ENCODE measurements around the gene CISH. TPM values are rescaled to one million over a fixed set of nuclear protein-coding genes. Genes with fewer than 3 reads are reported as not detected.

CISH gene
- total RNA-seq, 1 donor from 2014 or later = 6.1 TPM

GRCh38 chr3:50657407-50657806 is 45.8 kb upstream of the CISH start:
- H3K9me3 ChIP-seq = no peaks in the 10 kb centered on the region
- no peaks in the 10 kb centered on the region for H3K4me1 ChIP-seq
- no peak overlapping the region for H3K4me3 ChIP-seq
- DNase-seq (ENCODE audit: low spot score in 2 of 2) = no peak
- intact Hi-C loops (cut with DNase I) = no loop called here
- TF ChIP-seq CTCF (IDR thresholded peaks at IDR 0.05) = no peak
- no peak overlapping the region for H3K27ac ChIP-seq
- H3K27me3 ChIP-seq = no peaks in the 10 kb centered on the region
- no peaks in the 10 kb centered on the region for H3K36me3 ChIP-seq

DNA sequence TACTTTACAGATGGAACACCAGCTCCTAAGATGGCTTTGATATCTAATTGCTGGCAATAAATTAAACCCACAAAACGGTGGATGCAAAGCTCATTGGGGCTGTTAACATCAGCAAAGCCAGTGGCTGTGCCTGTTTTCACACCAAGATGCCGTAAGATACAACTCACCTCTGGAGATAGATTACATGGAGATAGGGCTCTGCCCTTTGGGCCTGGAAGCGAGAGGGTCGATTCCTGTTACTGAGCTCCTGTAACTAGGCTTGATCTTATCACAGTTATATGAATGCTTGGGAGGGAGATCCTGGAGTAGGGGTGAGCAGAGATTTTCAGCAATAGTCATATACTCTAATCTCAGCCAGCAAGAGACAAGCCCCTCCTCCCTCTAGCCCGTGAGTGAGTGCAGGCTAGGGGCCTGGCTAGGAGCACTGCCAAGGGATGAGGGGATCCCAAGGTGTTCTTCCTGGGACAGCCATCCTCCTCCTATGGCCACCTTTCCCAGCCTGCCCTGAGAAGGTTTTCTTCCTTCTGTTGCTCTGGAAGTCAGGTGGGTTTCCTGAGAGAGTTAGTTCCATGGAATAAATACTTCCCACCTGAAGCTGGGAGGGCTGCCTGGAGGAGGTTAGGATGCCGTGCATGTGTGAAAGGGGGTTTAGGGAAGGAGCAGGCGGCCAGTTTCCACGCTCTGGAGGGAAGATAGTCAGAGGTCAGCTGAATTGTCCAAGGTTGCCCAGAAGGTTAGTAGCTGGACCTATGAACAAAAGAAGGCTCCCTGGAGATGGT is 45.0 kb upstream of the CISH start:
- TF ChIP-seq CTCF (IDR thresholded peaks at IDR 0.05) = no peak
- H3K4me3 ChIP-seq = no peak overlapping the region
- no peak for DNase-seq (ENCODE audit: low spot score in 2 of 2)

GRCh38 chr3:50655009-50655830 is 43.6 kb upstream of the CISH start:
- Histone ChIP-seq H3K27ac (no peak overlapping the region), H3K4me1 (no peaks in the 10 kb centered on the region), H3K9me3 (no peaks in the 10 kb centered on the region), H3K36me3 (no peaks in the 10 kb centered on the region), H3K27me3 (no peaks in the 10 kb centered on the region), H3K4me3 (no peak overlapping the region)
- TF ChIP-seq CTCF (IDR thresholded peaks at IDR 0.05) = no peak
- DNase-seq (ENCODE audit: low spot score in 2 of 2) = no peak
- intact Hi-C loops (cut with DNase I) = no loop called here

More for the DNA sequence above, 45.0 kb upstream of the CISH start:
- intact Hi-C loops (cut with DNase I) = no loop called here
- H3K27me3 ChIP-seq = no peaks in the 10 kb centered on the region
- no peak overlapping the region for H3K27ac ChIP-seq
- H3K4me1 ChIP-seq = no peaks in the 10 kb centered on the region
- no peaks in the 10 kb centered on the region for H3K9me3 ChIP-seq
- H3K36me3 ChIP-seq = no peaks in the 10 kb centered on the region

- no peak for TF ChIP-seq CTCF (IDR thresholded peaks at IDR 0.05)
- Histone ChIP-seq H3K9me3 (no peaks in the 10 kb centered on the region), H3K36me3 (no peaks in the 10 kb centered on the region), H3K4me3 (no peak overlapping the region), H3K27ac (no peak overlapping the region), H3K27me3 (no peaks in the 10 kb centered on the region), H3K4me1 (peaks cover 0 to 7% of the 10 kb centered on the region in 2 donors)
- DNase-seq (ENCODE audit: low spot score in 2 of 2) = no peak
- intact Hi-C loops (cut with DNase I) = no loop called here
Measured at GRCh38 chr3:50653937-50654595, 42.5 kb upstream of the CISH start.

DNA sequence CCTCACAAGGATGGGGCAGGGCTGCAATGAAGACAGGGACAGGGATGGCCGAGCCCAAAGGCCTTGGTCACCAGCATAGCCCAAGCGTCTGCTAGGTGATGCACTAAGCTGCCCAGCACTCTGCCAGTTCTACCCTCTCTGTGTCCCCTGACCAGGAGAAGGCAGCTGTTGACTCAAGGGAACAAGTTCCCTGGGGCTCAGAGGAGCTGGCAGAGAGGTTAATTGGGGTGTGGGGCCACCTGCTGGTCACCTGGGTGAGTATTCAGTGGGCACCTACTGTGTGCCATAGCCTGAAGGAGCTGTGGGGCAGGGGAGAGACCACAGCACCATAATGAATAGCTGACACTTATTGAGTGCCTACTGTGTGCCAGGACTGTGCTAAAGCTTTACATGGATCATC is 41.1 kb upstream of the CISH start:
- no peak for DNase-seq (ENCODE audit: low spot score in 2 of 2)
- intact Hi-C loops (cut with DNase I) = no loop called here
- Histone ChIP-seq H3K4me3 (no peak overlapping the region), H3K4me1 (peaks cover 0 to 7% of the 10 kb centered on the region in 2 donors), H3K9me3 (no peaks in the 10 kb centered on the region), H3K27ac (no peak overlapping the region), H3K36me3 (no peaks in the 10 kb centered on the region), H3K27me3 (no peaks in the 10 kb centered on the region)
- TF ChIP-seq CTCF (IDR thresholded peaks at IDR 0.05) = peak in 1 of 3 experiments; percentile 19
